ENCODE results near the gene PEX14. TPM values are rescaled to one million over a fixed set of nuclear protein-coding genes. Genes with fewer than 3 reads are reported as not detected.

Gene PEX14
- total RNA-seq, 2 donors from 2014 or later: 16.0 TPM

DNA sequence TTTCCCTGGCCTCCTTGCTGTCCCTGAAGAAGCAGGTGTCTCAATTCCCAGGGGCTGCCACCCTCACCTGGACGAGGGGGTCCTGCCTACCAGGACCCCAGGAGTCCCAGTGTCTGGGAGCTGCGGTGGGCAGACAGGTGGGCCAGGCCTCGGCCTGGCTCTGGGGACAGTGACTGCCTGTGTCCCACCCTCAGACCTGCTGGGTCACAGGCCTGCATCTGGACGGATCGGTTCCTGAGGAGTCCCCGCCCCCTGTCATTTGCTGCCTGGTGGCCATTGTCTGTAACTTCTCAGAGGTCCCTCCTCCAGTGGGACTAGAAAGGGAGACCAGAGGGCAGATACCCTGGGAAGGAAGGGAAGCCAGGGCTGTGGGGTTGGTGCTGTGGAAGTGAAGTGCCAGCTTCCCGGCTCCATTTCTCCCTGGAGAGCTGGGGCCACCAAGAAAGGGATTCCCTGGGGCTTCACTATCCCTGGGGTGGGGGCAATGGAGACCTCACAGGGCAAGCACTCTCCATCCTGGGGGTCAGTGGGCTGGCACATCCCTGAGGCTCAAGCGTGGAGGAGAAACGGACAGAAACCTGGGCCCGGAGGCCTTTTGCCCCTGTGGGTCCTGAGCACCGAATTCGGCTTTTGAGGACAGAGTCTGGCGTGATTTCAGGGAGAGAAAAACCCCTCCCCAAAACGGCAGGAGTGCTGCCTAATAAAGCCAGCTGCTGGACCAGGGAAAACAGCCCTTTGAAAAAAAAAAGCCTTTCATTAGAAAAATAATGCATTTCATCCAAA is 157.3 kb downstream of the PEX14 start:
- no peaks in the 10 kb centered on the region for H3K9me3 ChIP-seq (ENCODE audit: control insufficient read depth, low read length, poor library complexity, severe bottlenecking)
- peaks cover 2% of the 10 kb centered on the region for H3K36me3 Mint-ChIP-seq (ENCODE audit: low read depth)
- no peak overlapping the region for H3K27ac Mint-ChIP-seq
- ATAC-seq (no peak), DNase-seq (peak in 1 of 3 donors; percentile 9)
- H3K27me3 Mint-ChIP-seq: no peaks in the 10 kb centered on the region
- no peaks in the 10 kb centered on the region for H3K4me1 Mint-ChIP-seq
- H3K4me3 Mint-ChIP-seq: no peak overlapping the region

DNA sequence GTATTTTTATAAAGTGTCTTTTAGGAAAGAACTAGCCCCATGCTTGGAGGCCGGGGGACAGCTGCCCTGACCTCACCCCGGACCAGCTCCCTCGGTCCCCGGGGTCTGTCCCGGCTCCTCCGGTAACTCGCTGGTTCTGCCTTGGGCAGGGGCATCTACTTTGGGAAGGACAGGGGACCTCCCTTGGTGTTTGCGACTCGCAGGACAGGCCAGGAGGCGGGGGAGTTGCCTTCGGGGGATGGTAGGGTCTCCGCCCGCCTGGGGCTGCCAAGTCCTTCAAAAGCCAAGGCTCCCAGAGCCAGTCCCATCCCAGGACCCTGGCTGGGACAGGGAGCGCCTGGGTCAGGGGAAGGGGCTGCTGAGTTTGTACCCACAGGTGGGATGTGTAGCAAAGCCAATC is 157.9 kb downstream of the PEX14 start:
- H3K36me3 Mint-ChIP-seq (ENCODE audit: low read depth): peaks cover 2% of the 10 kb centered on the region
- no peak overlapping the region for H3K27ac Mint-ChIP-seq
- no peak overlapping the region for H3K4me3 Mint-ChIP-seq
- H3K4me1 Mint-ChIP-seq: peaks cover 2% of the 10 kb centered on the region
- H3K27me3 Mint-ChIP-seq: no peaks in the 10 kb centered on the region
- DNase-seq (no peak), ATAC-seq (no peak)
- H3K9me3 ChIP-seq (ENCODE audit: control insufficient read depth, low read length, poor library complexity, severe bottlenecking): no peaks in the 10 kb centered on the region

DNA sequence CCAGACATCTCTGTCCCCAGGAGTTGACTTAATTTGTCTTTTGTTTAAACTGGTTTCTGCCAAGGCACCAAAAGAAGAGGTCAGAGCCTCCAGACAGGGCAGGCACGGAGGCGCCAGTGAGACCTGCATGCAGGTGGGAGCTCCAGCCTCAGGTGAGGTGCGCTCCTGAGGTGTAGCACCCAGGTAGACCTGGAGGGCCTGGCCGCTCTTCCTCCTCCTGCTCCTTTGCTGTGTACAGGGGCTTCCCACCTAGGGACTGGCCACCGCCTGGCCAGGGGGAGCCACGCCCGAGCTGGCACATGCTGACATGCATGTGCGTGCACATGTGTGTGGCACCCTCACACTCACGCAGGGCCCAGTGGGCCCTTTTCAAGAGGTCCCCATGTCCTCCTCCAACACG is 158.7 kb downstream of the PEX14 start:
- H3K4me1 Mint-ChIP-seq: peaks cover 2% of the 10 kb centered on the region
- H3K4me3 Mint-ChIP-seq: no peak overlapping the region
- H3K36me3 Mint-ChIP-seq (ENCODE audit: low read depth): peaks cover 2% of the 10 kb centered on the region
- no peaks in the 10 kb centered on the region for H3K27me3 Mint-ChIP-seq
- no peak overlapping the region for H3K27ac Mint-ChIP-seq
- DNase-seq: no peak
- no peak for ATAC-seq
- no peaks in the 10 kb centered on the region for H3K9me3 ChIP-seq (ENCODE audit: control insufficient read depth, low read length, poor library complexity, severe bottlenecking)

DNA sequence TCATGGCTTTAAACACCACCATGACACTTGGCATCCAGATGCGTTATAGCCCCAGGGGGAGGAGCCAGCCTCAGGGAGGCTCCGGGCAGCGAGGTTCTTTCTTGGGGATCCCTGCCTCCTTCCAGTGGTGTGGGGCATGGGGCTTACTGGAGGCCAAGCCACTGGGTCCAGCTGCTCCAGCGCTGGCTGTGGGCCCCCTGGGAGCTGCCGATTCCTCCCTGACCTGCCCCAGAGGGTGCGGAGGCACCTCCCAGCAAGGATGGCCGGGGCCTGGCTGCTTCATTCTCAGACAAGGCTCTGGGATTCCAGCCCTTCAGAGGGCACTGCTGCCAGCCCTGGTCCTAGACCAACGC is 159.3 kb downstream of the PEX14 start:
- H3K4me1 Mint-ChIP-seq: peaks cover 2% of the 10 kb centered on the region
- no peak for ATAC-seq
- no peak overlapping the region for H3K4me3 Mint-ChIP-seq
- no peak for DNase-seq
- H3K27me3 Mint-ChIP-seq: no peaks in the 10 kb centered on the region
- H3K9me3 ChIP-seq (ENCODE audit: control insufficient read depth, low read length, poor library complexity, severe bottlenecking): no peaks in the 10 kb centered on the region
- H3K27ac Mint-ChIP-seq: no peak overlapping the region
- H3K36me3 Mint-ChIP-seq (ENCODE audit: low read depth): peaks cover 2% of the 10 kb centered on the region

DNA sequence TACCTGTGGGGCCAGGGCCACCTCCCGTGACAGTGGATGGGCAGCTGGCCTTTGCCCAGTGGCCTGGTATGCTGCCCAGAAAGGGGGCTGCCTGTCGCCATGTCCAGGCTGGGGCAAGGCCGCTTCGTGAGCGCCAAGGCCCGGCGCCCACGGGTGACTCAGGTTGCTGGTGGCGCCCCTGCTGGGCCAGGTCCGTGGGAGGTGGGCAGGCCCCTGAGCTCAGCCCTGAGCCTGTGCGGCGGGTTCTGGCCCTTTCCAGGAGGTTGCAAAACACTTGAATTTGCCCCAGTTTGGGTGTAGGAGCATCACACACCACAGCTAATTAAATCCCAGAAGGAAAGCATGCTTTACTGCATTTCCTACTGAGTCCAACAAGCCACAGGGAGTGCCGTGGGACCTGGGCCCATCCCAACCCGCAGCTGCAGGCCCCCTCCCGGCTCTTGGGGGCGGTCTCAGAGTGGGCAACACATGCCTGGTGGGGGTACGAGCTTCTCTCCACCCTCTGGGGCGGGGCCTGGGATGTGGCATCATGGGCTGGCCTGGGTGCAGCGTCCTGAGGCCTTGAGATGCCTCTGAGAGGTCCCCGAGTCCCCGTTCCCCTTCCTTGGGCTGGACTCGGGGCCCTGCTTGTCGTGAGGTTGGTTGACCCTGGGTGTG is 159.8 kb downstream of the PEX14 start:
- no peak for ATAC-seq

DNA sequence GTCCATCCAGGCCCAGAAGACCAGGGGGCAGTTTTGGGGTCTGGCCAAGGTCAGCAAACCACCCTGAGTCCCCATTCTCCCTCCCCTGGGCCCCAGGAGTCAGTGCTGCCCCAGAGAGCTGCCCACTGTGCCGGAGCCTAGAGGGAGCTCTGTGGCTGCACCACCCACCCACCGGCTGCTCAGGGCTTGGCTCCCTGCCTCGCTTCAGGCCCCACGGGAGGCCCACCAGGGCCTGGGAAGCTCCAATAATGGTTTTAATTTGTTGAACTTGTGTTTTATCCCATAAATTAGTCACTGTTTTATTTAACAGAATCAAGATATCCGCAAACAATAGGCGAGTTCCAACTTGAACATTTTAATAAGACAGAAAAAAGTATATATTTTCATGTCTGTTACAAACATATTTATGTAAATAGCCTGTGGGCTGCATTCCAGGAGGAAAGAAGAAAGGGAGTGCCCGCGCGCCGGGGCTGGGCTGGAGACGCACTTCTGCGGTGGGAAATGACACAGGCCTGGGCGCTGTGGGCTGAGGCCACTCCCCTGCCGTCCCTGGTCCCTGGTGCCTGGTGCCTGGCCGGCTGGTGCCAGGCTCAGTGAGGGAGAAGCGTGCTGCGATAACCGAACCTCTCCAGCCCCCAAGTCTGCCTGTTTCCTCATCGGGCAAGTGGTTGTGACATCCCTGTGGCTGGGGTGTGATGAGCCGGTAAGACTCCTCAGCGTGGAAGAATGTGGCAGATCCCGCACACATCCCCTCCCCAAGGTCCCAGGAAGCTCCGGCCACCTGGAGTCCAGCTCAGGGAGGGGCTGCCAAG is 160.5 kb downstream of the PEX14 start:
- Mint-ChIP-seq H3K27me3 (no peaks in the 10 kb centered on the region), H3K27ac (no peak overlapping the region), H3K36me3 (ENCODE audit: low read depth) (peaks cover 2% of the 10 kb centered on the region), H3K4me1 (peaks cover 2% of the 10 kb centered on the region), H3K4me3 (no peak overlapping the region)
- no peak for DNase-seq
- no peaks in the 10 kb centered on the region for H3K9me3 ChIP-seq (ENCODE audit: control insufficient read depth, low read length, poor library complexity, severe bottlenecking)
- ATAC-seq: no peak

More for the DNA sequence above, 159.8 kb downstream of the PEX14 start:
- Mint-ChIP-seq H3K27ac (no peak overlapping the region), H3K27me3 (no peaks in the 10 kb centered on the region), H3K4me1 (peaks cover 2% of the 10 kb centered on the region), H3K4me3 (no peak overlapping the region), H3K36me3 (ENCODE audit: low read depth) (peaks cover 2% of the 10 kb centered on the region)
- H3K9me3 ChIP-seq (ENCODE audit: control insufficient read depth, low read length, poor library complexity, severe bottlenecking): no peaks in the 10 kb centered on the region
- DNase-seq: no peak

DNA sequence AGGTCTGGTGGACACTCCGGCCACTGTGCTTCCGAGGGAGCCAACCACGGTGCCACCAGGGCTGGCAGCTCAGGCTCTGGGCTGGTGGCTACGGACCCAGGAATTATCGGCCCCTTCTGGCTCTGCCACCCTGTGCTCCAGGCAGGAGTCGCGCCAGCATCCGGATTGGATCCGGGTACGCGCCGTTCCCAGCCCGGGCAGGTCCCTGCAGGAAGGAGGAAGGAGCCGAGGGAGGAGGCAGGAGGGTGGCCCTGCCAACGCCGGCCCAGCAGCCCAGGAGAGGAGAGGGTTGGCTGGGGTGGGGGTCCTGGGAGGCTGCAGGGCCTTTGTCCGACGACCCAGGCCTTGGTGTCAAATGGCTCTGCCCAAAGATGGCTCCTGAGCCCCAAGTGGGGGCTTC is 161.2 kb downstream of the PEX14 start:
- DNase-seq (no peak), ATAC-seq (no peak)
- no peak overlapping the region for H3K27ac Mint-ChIP-seq
- no peaks in the 10 kb centered on the region for H3K9me3 ChIP-seq (ENCODE audit: control insufficient read depth, low read length, poor library complexity, severe bottlenecking)
- H3K27me3 Mint-ChIP-seq: no peaks in the 10 kb centered on the region
- no peaks in the 10 kb centered on the region for H3K36me3 Mint-ChIP-seq (ENCODE audit: low read depth)
- H3K4me3 Mint-ChIP-seq: no peak overlapping the region
- H3K4me1 Mint-ChIP-seq: peaks cover 2% of the 10 kb centered on the region

DNA sequence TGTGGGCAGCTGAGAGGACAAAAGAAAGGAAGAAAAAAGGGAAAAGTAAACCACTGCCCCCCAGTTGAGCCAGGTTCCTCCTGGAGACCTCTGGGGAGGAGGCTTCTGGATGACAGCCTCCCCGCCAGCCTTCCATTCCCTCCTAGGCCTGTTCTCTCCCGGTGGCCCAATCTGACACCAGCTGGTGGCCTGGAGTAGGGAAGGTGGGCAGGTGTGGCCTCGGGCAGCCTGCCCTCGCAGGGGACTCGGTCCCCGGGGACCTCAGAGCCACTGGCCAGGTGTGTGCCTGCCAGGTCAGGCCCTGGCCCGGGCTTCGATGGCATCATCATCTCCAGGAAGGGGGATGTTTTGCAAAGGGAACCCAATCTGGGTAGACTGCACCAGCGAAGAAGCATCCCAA is 162.7 kb downstream of the PEX14 start:
- Mint-ChIP-seq H3K4me3 (peak overlapping the region; percentile 31), H3K27ac (no peak overlapping the region), H3K36me3 (ENCODE audit: low read depth) (no peaks in the 10 kb centered on the region), H3K4me1 (peaks cover 2% of the 10 kb centered on the region), H3K27me3 (no peaks in the 10 kb centered on the region)
- DNase-seq (no peak), ATAC-seq (no peak)
- H3K9me3 ChIP-seq (ENCODE audit: control insufficient read depth, low read length, poor library complexity, severe bottlenecking): no peaks in the 10 kb centered on the region

DNA sequence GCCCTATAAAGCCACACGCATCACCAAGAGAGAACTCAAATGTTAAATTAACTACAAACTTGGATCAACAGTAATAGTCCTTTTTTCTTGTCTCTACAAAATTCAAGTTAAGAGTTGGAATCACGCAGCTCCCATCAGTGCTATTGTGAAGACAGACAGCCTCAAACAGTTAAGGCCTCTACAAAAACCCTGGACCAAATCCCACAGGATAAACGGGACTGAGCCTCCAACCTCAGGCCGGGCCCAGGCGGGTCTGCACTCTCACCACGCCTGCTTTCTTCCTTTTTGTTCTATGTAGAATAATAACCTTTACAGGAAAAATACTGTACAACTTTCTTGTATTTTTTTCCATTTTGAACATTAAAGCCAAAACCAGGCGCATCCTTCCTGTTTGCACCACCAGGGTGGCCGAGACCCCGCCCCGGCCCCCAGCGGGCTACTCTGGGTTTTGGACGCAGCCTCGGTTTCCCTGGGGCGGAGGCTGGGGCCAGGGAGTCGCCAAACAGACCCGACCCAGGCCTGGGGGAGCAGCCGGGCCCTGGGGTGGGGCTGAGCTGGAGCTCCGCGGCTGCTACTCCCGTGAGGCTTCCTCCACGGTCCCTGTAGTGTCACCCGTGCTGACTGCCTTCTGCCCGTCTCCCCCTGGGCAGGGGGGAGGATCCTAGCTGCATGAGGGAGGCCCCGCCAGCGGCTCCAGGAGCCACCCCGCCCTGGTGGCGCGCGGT is 163.2 kb downstream of the PEX14 start:
- Mint-ChIP-seq H3K27ac (no peak overlapping the region), H3K27me3 (no peaks in the 10 kb centered on the region), H3K4me3 (peak overlapping the region; percentile 7), H3K36me3 (ENCODE audit: low read depth) (no peaks in the 10 kb centered on the region), H3K4me1 (peaks cover 2% of the 10 kb centered on the region)
- ATAC-seq (peak; percentile 60), DNase-seq (no peak)
- no peaks in the 10 kb centered on the region for H3K9me3 ChIP-seq (ENCODE audit: control insufficient read depth, low read length, poor library complexity, severe bottlenecking)

DNA sequence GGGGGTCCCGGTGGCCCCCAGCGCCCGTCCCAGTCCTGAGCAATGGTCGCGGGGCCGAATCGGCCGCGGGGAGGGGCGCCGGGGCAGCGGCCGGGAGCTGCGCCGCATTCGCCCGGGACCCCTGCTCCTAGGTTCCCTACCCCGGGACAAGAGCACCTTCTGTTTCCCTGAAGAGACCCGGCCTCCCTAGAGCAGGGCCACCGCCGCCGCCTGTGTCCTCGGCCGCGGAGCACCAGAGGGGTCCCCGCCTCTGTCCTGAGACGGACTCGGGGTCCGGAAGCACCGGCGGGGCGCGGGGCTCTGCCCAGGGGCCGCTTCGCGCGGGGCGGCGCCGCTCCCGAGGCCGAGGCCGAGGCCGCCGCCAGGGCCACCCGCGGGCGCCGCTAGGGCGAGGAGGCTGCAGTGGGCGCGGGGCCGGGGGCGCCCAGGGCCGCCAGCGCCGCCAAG is 163.8 kb downstream of the PEX14 start:
- DNase-seq (no peak), ATAC-seq (peak; percentile 32)
- Mint-ChIP-seq H3K36me3 (ENCODE audit: low read depth) (no peaks in the 10 kb centered on the region), H3K27ac (no peak overlapping the region), H3K4me1 (peaks cover 2% of the 10 kb centered on the region), H3K27me3 (no peaks in the 10 kb centered on the region), H3K4me3 (no peak overlapping the region)
- no peaks in the 10 kb centered on the region for H3K9me3 ChIP-seq (ENCODE audit: control insufficient read depth, low read length, poor library complexity, severe bottlenecking)

DNA sequence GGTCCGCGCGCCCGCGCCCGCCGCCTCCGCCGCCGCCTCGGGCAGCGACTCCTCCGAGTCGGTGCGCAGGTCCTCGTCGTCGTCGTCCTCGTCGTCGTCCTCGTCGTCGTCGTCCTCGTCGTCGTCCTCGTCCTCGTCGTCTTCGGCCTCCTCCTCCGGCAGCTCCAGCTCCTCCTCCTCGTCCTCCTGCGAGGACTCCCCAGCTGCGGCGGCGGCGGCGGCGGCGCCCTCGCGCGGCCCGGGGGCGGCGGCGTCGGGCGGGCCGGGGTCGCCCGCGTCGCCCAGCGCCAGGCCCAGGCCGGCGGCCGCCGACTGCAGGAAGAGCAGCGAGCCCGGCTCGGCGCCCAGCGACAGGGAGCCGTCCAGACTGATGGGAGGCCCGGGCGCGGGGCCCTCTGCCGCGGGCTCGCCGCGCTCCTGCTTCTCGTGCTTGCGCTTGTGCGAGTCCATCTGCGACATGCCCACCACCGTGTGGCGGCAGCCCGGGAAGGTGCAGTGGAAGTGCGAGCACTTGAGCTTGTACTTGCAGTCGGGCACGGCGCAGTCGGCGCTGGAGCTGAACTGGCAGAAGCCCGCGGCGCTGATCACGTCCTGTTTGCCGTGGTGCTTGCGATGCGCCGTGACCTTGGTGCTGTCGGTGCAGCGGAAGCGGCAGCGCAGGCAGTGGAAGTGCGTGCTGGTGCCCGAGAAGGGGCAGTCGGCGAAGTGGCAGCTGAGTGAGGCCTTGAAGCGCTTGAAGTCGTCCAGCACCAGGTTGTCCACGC is 164.4 kb downstream of the PEX14 start:
- H3K27me3 Mint-ChIP-seq: no peaks in the 10 kb centered on the region
- H3K27ac Mint-ChIP-seq: no peak overlapping the region
- no peak overlapping the region for H3K4me3 Mint-ChIP-seq
- no peak for DNase-seq
- peaks cover 2% of the 10 kb centered on the region for H3K4me1 Mint-ChIP-seq
- no peaks in the 10 kb centered on the region for H3K9me3 ChIP-seq (ENCODE audit: control insufficient read depth, low read length, poor library complexity, severe bottlenecking)
- ATAC-seq: peak; percentile 20
- no peaks in the 10 kb centered on the region for H3K36me3 Mint-ChIP-seq (ENCODE audit: low read depth)

DNA sequence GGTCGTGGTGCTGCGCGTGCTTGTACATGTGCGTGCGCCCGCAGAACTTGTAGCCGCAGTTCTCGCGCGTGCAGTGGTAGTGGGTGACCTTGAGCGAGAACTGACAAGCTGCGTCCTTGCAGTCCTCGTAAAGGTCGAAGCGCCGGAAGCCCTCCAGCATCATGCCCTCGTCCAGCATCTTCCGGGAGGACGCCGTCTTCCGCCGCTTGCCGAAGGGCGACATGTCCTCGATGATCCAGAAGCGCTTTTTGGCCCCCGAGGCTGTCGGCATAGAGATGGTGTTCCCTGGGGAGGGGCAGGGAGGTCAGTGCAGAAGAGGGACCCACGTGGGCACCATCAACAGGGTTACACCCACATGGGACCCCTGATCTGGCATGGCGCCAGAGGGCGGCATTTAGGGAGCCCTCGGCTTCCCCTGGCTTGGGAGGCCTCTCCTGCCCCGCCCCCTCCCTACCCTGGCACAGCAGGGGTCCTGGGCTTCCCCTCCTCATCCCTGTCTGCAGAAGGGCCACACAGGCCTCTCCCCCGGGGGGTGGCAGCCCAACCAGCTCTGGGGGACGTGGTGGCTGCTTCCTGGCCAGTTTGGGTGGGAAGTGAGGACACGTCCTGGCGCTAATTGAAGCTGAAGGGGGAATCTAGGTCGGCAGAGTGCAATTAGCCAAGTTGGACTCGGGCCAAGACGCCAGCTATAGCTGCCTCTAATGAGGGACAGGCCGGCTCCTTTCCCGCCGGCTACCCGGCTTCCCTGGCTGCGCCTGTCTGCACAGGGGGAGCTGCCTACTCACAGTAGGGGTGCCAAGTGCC is 165.2 kb downstream of the PEX14 start:
- Mint-ChIP-seq H3K36me3 (ENCODE audit: low read depth) (no peaks in the 10 kb centered on the region), H3K4me1 (peaks cover 2% of the 10 kb centered on the region), H3K4me3 (peak overlapping the region; percentile 21), H3K27ac (no peak overlapping the region), H3K27me3 (no peaks in the 10 kb centered on the region)
- DNase-seq (no peak), ATAC-seq (no peak)
- no peaks in the 10 kb centered on the region for H3K9me3 ChIP-seq (ENCODE audit: control insufficient read depth, low read length, poor library complexity, severe bottlenecking)

Measured in T-helper 17 cell (primary cell).